ENCODE results near the gene KCNG1.

The KCNG1 gene

DNA sequence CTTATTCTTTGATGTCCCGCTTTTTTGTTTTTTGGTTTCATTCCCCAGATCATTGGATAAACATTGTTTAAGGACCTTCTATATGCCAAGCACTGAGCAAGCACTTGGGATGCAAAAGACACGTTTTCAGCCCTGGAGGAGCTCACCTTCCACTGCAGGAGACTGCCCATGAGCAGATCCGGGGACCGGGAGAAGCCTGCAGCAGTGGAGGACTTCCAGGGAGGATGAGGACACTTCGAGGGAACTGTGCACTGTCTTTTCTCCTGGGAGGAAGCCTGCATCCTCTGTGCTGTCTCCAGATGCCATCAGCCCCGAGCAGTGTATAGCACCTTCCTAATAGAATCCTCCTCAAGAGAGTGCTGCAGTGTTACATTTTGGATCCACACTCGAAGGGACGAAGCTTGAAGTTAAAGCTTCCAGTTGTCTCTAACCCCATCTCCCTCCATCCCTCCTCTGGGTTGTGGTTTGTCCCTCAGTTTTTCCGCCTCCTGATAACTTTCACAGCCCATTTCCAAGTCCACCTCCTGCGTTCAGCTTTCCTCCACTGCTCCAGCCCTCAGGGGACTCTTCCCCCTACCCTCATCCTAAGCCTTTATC lies 5.8 kb upstream of the KCNG1 start:
- TF ChIP-seq, protein P1, sequence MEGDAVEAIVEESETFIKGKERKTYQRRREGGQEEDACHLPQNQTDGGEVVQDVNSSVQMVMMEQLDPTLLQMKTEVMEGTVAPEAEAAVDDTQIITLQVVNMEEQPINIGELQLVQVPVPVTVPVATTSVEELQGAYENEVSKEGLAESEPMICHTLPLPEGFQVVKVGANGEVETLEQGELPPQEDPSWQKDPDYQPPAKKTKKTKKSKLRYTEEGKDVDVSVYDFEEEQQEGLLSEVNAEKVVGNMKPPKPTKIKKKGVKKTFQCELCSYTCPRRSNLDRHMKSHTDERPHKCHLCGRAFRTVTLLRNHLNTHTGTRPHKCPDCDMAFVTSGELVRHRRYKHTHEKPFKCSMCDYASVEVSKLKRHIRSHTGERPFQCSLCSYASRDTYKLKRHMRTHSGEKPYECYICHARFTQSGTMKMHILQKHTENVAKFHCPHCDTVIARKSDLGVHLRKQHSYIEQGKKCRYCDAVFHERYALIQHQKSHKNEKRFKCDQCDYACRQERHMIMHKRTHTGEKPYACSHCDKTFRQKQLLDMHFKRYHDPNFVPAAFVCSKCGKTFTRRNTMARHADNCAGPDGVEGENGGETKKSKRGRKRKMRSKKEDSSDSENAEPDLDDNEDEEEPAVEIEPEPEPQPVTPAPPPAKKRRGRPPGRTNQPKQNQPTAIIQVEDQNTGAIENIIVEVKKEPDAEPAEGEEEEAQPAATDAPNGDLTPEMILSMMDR (IDR thresholded peaks at IDR 0.05; ENCODE audit: low read depth, low read length): no peak
- H3K4me3 ChIP-seq (ENCODE audit: low read depth, low read length): no peak overlapping the region

DNA sequence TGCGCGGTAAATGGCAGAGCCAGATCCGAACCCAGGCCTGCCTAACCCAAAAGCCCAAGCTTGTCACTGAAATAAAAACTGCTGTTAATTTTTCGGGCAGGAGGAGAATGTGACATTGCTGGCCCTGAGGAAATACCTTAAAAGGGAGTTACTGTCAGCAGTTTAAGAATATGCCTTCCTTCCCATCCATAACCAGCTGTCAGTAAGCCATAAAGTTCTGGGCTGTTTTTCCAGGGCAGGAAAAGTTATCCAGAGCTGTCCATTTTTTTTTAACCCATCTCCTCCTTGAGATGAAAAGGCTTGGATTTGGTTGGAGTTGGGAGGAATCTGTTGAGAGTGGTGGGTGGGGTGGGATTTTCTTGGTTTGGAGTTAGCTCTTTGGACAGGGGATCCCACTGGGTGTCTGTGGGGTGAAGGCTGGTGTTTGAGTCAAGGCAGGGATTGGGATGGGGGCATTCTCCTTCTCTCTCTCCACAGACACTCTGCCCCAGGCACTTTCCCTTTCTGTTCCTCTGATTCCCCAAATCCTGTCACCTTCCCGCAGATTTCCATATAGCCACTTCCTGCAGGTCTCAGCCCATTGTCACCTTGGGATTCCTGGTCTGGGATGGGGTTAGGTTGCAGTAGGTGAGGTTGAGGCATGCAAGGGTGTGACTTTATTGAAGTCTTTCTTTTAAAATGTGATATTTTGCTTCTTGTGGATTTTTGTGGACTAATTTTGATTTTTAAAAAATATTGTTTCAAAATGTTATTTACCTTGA lies 4.3 kb upstream of the KCNG1 start:
- TF ChIP-seq, protein P1 (IDR thresholded peaks at IDR 0.05; ENCODE audit: low read depth, low read length): no peak
- H3K4me3 ChIP-seq (ENCODE audit: low read depth, low read length): no peak overlapping the region

DNA sequence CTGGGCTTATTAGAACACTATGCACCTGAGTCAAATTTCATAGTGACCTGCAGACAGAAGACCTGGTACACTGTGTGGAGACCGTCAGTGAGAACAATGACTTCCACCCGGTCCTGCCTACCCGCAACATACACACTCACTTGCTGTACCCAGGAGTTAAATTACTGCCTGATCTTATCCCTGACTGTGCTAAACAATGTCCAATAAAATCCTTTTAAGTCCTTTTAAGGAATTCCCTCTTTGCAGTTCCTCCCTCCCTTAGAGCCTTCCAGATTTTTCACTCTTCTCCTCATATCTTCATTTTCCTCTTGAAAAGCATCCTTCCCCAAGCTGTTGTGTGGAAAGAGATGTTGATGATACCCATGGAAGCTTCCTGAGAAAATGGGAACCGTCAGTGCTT lies 3.4 kb upstream of the KCNG1 start:
- H3K4me3 ChIP-seq (ENCODE audit: low read depth, low read length): no peak overlapping the region
- TF ChIP-seq, protein P1 (IDR thresholded peaks at IDR 0.05; ENCODE audit: low read depth, low read length): no peak

DNA sequence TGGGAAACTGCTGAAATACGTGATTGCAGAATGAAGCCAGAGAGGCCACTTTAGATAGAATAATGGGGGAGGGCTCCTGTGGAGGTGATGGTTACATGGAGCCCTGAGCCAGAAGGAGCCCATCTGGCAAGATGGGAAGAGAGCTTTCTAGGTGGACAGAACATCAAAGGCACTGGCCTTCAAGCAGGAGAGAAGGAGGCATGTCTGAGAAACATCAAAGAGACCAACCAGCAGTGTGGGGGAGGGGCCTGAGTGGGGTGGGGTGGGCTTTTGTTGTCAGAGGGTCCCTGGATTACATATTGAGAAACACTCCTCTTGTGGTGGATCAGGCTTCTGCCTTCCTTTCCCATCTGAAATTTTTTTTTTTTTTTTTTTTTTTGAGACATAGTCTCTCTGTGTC lies 1.9 kb upstream of the KCNG1 start:
- TF ChIP-seq, protein P1 (IDR thresholded peaks at IDR 0.05; ENCODE audit: low read depth, low read length): no peak
- H3K4me3 ChIP-seq (ENCODE audit: low read depth, low read length): no peak overlapping the region

DNA sequence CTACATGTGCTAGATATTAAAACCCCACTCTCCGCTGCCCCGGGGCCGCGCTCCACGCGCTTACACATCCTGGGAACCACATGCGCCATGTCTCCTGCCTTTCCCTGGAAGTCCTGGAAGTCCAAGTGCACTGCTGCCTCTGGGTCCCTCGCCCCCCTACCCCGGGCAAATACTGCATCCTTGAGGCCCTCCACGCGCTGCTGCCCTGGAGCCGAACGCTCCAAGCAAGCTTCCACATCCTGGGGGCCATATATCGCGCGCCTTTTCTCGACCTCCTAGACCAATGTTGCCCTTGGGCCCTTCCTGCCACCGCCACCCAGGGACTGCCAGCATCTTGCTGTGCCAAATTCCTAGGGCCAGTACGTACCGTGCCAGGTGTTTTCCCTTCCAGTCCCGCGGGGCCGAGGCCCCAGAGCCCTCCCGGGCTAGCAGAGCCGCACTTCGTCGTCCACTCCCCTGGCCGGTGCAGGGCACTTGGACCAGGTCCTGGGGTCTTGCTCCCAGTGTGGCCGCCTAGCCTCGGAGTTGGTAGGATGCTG lies 779 bp upstream of the KCNG1 start:
- H3K4me3 ChIP-seq (ENCODE audit: low read depth, low read length): peak overlapping the region; percentile 62; the same call in 1 of the 2 replicates
- TF ChIP-seq, protein P1 (IDR thresholded peaks at IDR 0.05; ENCODE audit: low read depth, low read length): no peak

DNA sequence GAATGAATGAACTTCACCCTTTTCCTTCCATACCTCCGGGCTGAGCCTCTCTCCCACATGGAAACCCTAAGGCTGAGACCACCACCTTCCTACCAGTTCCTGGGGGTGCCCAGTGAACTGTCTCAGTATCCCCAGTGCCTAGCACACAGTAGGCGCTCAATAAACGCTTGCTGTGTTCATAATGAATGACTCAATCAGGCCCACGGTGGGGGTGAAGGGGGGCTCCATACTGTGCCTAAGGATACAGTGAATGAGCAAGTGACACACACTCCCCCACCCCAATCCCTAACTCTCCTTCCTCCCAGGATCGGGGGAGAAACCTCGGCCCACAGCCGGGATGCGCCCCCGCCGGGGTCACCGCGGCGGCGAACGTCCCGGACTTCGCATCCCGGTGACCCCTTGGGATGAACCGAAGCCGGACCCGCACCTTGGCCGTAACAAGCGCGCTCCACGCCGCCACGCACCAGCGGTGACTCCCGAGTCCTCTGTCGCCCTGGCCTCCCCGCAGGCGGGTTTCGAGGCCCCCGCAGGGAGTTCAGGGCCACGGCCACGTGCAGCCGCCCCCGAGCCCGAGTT lies 592 bp downstream of the KCNG1 start:
- peak overlapping the region; percentile 62 for H3K4me3 ChIP-seq (ENCODE audit: low read depth, low read length)

More for the DNA sequence above, 592 bp downstream of the KCNG1 start:
- TF ChIP-seq, protein P1 (IDR thresholded peaks at IDR 0.05; ENCODE audit: low read depth, low read length): no peak

Measured in WI38 (cell line).